Esophagus muscularis mucosa (tissue), 4 donors: ENCODE results near the gene AGAP6. TPM values are rescaled to one million over a fixed set of nuclear protein-coding genes. Genes with fewer than 3 reads are reported as not detected.
"Not testable (repeated sequence)": the region's sequence is repeated elsewhere in the genome, so short reads cannot be mapped to it uniquely, and the experiment has no call there.

Experiments used
- DNase-seq: peaks from one replicate; pipeline ENCODE4 v3.0.0-alpha.2; 2017; ENCODE audit errors: extremely low spot score
- H3K27ac ChIP-seq, 4 donors: fragments of 200-600 bp; sonication (generic); replicated peaks in 1 of 4; 1 replicate in 3 of 4; 2 replicates in 1 of 4; pipeline ENCODE4 v1.5.1; 2016 to 2019; ENCODE audit warnings: mild to moderate bottlenecking in 1 of 4
- H3K27me3 ChIP-seq, 4 donors: fragments of 200-600 bp; sonication (generic); one replicate each; pipeline versions ENCODE4 v1.5.1 to v1.6.0; 2016 to 2019
- H3K36me3 ChIP-seq, 4 donors: fragments of 200-600 bp; sonication (generic); one replicate each; pipeline ENCODE4 v1.5.1; 2016 to 2019
- H3K4me1 ChIP-seq, 4 donors: fragments of 200-600 bp; sonication (generic); one replicate each; pipeline ENCODE4 v1.5.1; 2016 to 2019
- H3K4me3 ChIP-seq, 4 donors: fragments of 200-600 bp; sonication (generic); 1 replicate in 2 of 4; 2 replicates in 2 of 4; pipeline ENCODE4 v1.5.1; 2016 to 2019; ENCODE audit warnings: mild to moderate bottlenecking in 4 of 4, moderate library complexity in 1 of 4
- H3K9me3 ChIP-seq, 4 donors: fragments of 200-600 bp; sonication (generic); 1 replicate in 3 of 4; 2 replicates in 1 of 4; pipeline ENCODE4 v1.5.1; 2016 to 2019
- EP300 ChIP-seq: sonication (generic); formaldehyde crosslinking; IDR thresholded peaks from one replicate; pipeline ENCODE4 v1.6.1; 2017; ENCODE audit warnings: antibody characterized with exemption
- POLR2A ChIP-seq: fragments of 450-650 bp; IDR thresholded peaks from one replicate; pipeline ENCODE4 v1.6.1; 2017; ENCODE audit warnings: antibody characterized with exemption, moderate library complexity, mild to moderate bottlenecking, low read depth
- POLR2AphosphoS5 ChIP-seq, 2 donors: sonication (generic); formaldehyde crosslinking; IDR thresholded peaks; one replicate each; pipeline ENCODE4 v1.6.1; 2017; ENCODE audit warnings: antibody characterized with exemption in 2 of 2
- WGBS: methylation state at CpG from one replicate; pipeline ENCODE4 v1.1.5; 2018; 5-methylcytosine and 5-hydroxymethylcytosine counted together
- intact Hi-C: fragments of 100-400 bp; cut with DNase I; formaldehyde crosslinking; loops from one replicate; pipeline ENCODE4 v1.15.1; 2023
- total RNA-seq, 4 donors: library from RNA; depleted of rRNA; stranded (reverse); fragments of >200 nt; gene quantifications; one replicate each; pipeline versions ENCODE4 v1.1.0 to v1.2.1, GENCODE V29; 2016
- TF ChIP-seq, protein P1 (sequence below), 3 experiments: fragments of 200-600 bp in 2 of 3; fragments of 450-650 bp in 1 of 3; sonication (generic) in 2 of 3; IDR thresholded peaks; one replicate each; pipeline ENCODE4 v1.5.1; 2017 to 2019; ENCODE audit warnings: antibody characterized with exemption in 3 of 3, mild to moderate bottlenecking in 2 of 3, moderate library complexity in 1 of 3

The AGAP6 gene
- total RNA-seq, 4 donors from 2014 or later: 6.3 to 12.0 (median 9.7) TPM

GRCh38 chr10:50025627-50026026 lies 37.4 kb downstream of the AGAP6 start:
- intact Hi-C loops: no loop called here
- no peak overlapping the region for H3K4me3 ChIP-seq

DNA sequence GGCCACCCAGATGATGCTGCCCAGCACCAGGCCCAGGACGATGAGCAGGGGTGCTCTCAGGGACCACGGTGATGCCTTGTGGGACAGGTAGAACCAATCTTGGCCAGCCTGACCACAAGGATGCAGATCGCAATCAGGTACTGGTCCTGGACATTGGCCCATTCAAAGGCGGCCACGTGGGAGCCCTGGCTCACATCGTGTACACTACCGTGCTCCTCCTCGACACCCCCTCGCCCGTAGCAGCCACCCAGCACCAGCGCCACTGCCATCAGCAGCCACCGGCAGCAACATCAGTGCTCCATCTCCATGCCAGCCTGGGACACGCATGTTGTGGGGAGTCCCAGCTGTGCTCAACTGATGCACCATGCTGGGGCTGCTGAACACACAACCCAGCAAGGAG lies 39.0 kb downstream of the AGAP6 start:
- no peak for TF ChIP-seq POLR2A
- TF ChIP-seq, protein P1, sequence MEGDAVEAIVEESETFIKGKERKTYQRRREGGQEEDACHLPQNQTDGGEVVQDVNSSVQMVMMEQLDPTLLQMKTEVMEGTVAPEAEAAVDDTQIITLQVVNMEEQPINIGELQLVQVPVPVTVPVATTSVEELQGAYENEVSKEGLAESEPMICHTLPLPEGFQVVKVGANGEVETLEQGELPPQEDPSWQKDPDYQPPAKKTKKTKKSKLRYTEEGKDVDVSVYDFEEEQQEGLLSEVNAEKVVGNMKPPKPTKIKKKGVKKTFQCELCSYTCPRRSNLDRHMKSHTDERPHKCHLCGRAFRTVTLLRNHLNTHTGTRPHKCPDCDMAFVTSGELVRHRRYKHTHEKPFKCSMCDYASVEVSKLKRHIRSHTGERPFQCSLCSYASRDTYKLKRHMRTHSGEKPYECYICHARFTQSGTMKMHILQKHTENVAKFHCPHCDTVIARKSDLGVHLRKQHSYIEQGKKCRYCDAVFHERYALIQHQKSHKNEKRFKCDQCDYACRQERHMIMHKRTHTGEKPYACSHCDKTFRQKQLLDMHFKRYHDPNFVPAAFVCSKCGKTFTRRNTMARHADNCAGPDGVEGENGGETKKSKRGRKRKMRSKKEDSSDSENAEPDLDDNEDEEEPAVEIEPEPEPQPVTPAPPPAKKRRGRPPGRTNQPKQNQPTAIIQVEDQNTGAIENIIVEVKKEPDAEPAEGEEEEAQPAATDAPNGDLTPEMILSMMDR (IDR thresholded peaks at IDR 0.05): no peak
- TF ChIP-seq POLR2AphosphoS5 (IDR thresholded peaks at IDR 0.05): no peak
- TF ChIP-seq EP300: no peak
- 90% methylated on average over 2 of the region's 13 CpGs for WGBS
- intact Hi-C loops: no loop called here
- Histone ChIP-seq H3K4me3 (no peak overlapping the region), H3K36me3 (no peaks in the 10 kb centered on the region), H3K27me3 (peaks cover 0 to 30% (median 0%) of the 10 kb centered on the region in 4 donors), H3K9me3 (no peaks in the 10 kb centered on the region), H3K27ac (no peak overlapping the region), H3K4me1 (no peaks in the 10 kb centered on the region)
- no peak for DNase-seq

More at GRCh38 chr10:50025627-50026026, 37.4 kb downstream of the AGAP6 start:
- Histone ChIP-seq H3K36me3 (no peaks in the 10 kb centered on the region), H3K4me1 (no peaks in the 10 kb centered on the region), H3K27me3 (peaks cover 0 to 30% (median 0%) of the 10 kb centered on the region in 4 donors), H3K9me3 (no peaks in the 10 kb centered on the region), H3K27ac (no peak overlapping the region)
- WGBS: 91% methylated on average over 7 of the region's 14 CpGs
- no peak for TF ChIP-seq EP300
- TF ChIP-seq, protein P1 (IDR thresholded peaks at IDR 0.05): no peak
- TF ChIP-seq POLR2AphosphoS5 (IDR thresholded peaks at IDR 0.05): no peak
- no peak for TF ChIP-seq POLR2A
- DNase-seq: no peak

GRCh38 chr10:50033481-50033880 lies 45.3 kb downstream of the AGAP6 start:
- DNase-seq: no peak
- no peak overlapping the region for H3K4me3 ChIP-seq
- no peaks in the 10 kb centered on the region for H3K27me3 ChIP-seq
- no peaks in the 10 kb centered on the region for H3K36me3 ChIP-seq
- no peak overlapping the region for H3K27ac ChIP-seq
- no peak for TF ChIP-seq POLR2AphosphoS5 (IDR thresholded peaks at IDR 0.05)
- no peak for TF ChIP-seq EP300
- TF ChIP-seq, protein P1 (IDR thresholded peaks at IDR 0.05): no peak
- no peak for TF ChIP-seq POLR2A
- intact Hi-C loops: no loop called here
- no peaks in the 10 kb centered on the region for H3K4me1 ChIP-seq
- WGBS: 56% methylated on average over 3 of the region's 3 CpGs
- no peaks in the 10 kb centered on the region for H3K9me3 ChIP-seq

DNA sequence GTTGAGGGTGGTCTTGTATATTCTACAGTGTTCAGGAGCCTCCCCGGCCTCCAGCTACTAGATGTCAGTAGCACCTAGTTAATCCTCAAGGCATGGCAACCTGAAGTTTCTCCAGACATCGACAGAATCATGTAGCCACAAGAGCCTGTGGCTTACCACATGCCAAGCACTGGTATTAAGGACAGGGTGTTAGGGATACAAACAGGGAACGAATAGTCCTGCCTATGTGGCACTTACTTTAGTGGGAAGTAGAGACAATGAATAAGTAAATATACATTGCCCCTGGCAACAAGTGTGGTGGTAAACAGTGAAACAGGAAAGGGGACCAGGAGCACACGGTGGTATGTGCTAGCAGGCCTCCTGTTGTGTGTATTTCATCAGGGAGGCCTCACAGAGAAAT lies 47.1 kb downstream of the AGAP6 start:
- H3K4me1 ChIP-seq, DNase-seq, H3K27ac ChIP-seq, intact Hi-C loops, H3K4me3 ChIP-seq, H3K36me3 ChIP-seq, H3K9me3 ChIP-seq, H3K27me3 ChIP-seq: not testable (repeated sequence)
- WGBS: 18% methylated on average over 3 of the region's 4 CpGs

- H3K27ac ChIP-seq: no peak overlapping the region
- H3K9me3 ChIP-seq: no peaks in the 10 kb centered on the region
- no peaks in the 10 kb centered on the region for H3K27me3 ChIP-seq
- H3K4me1 ChIP-seq: no peaks in the 10 kb centered on the region
- DNase-seq: no peak
- peaks cover 0 to 3% (median 0%) of the 10 kb centered on the region in 4 donors for H3K36me3 ChIP-seq
- TF ChIP-seq POLR2AphosphoS5 (IDR thresholded peaks at IDR 0.05) (no peak), POLR2A (no peak), EP300 (no peak)
- TF ChIP-seq, protein P1 (IDR thresholded peaks at IDR 0.05): no peak
- intact Hi-C loops: no loop called here
- 64% methylated on average over 5 of the region's 5 CpGs for WGBS
- no peak overlapping the region for H3K4me3 ChIP-seq
Measured at GRCh38 chr10:50044941-50045664, 56.9 kb downstream of the AGAP6 start.

- DNase-seq, H3K27ac ChIP-seq, intact Hi-C loops, H3K27me3 ChIP-seq, H3K36me3 ChIP-seq, H3K4me1 ChIP-seq, H3K9me3 ChIP-seq, H3K4me3 ChIP-seq: not testable (repeated sequence)
- WGBS: 84% methylated on average over 9 of the region's 9 CpGs
Measured at GRCh38 chr10:50046457-50046856, 58.3 kb downstream of the AGAP6 start.

GRCh38 chr10:50047594-50047993 lies 59.4 kb downstream of the AGAP6 start:
- H3K27me3 ChIP-seq, H3K4me3 ChIP-seq, H3K4me1 ChIP-seq, H3K27ac ChIP-seq, DNase-seq, H3K9me3 ChIP-seq, H3K36me3 ChIP-seq, intact Hi-C loops: not testable (repeated sequence)
- 75% methylated on average over 5 of the region's 5 CpGs for WGBS

DNA sequence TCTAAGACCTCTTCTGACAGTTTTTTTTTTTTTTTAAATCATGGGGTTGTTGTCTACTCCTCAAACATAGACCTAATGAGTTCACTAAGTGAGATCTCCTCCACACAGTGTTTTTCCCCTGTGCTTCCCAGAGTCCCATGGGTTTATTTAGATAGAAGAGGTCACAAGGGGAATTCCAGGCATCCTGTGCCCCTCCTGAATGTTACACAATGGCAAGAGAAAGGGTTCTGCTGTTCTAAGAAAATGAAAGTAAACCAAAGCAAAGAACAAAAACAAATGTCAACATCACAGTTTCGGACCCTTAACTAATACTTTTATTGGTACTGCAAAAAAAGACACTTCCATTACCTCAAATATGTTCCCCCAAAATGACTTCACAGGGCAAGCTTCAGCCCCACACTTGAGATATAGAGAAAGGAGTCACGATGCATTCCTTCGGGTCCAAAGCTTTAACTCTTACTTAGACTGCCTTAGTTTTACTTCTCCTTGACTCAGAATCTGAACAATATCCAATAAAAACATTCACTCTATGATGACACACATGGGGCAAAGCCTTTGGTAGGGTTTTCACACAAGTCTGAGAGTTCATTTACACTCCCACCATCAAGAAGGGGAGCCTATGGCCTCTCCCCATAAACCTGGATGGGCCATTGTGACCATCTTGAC lies 63.9 kb downstream of the AGAP6 start:
- intact Hi-C loops, DNase-seq, H3K27ac ChIP-seq, H3K4me3 ChIP-seq, H3K27me3 ChIP-seq, H3K36me3 ChIP-seq, H3K9me3 ChIP-seq, H3K4me1 ChIP-seq: not testable (repeated sequence)
- 78% methylated on average over 3 of the region's 3 CpGs for WGBS
